HuH-7.5 (cell line): ENCODE results near the gene SLC25A45.

Source experiments
- DNase-seq: peaks from one replicate; pipeline ENCODE4 v3.0.0; 2011; ENCODE audit warnings: low spot score

The SLC25A45 gene

GRCh38 chr11:65382033-65382803, at the start of gene SLC25A45:
Gene SLC25A45 (minus strand): TSS chr11:65382646. CDS start chr11:65381951, 695 bp downstream.
- peak; percentile 40 for DNase-seq

- DNase-seq = no peak
Observed at GRCh38 chr11:65431451-65432099, 49.1 kb upstream of the SLC25A45 start.

GRCh38 chr11:65430406-65431217, 48.2 kb upstream of the SLC25A45 start:
- no peak for DNase-seq

- DNase-seq = no peak
Observed at GRCh38 chr11:65429724-65430405, 47.4 kb upstream of the SLC25A45 start.

GRCh38 chr11:65429068-65429681, 46.7 kb upstream of the SLC25A45 start:
- no peak for DNase-seq

GRCh38 chr11:65428578-65429067, 46.2 kb upstream of the SLC25A45 start:
- no peak for DNase-seq

- DNase-seq = no peak
Observed at GRCh38 chr11:65427691-65428577, 45.5 kb upstream of the SLC25A45 start.

- DNase-seq = no peak
Observed at GRCh38 chr11:65426839-65427690, 44.6 kb upstream of the SLC25A45 start.

- no peak for DNase-seq
Observed at GRCh38 chr11:65425971-65426838, 43.8 kb upstream of the SLC25A45 start.

GRCh38 chr11:65425105-65425970, 42.9 kb upstream of the SLC25A45 start:
- DNase-seq = no peak

- DNase-seq = no peak
Observed at GRCh38 chr11:65424205-65425104, 42.0 kb upstream of the SLC25A45 start.

GRCh38 chr11:65423516-65424204, 41.2 kb upstream of the SLC25A45 start:
- DNase-seq = no peak

- DNase-seq = peak; percentile 58
Observed at GRCh38 chr11:65422633-65423515, 40.4 kb upstream of the SLC25A45 start, which contains the start of gene NEAT1. Gene NEAT1 (plus strand): TSS chr11:65422798.

GRCh38 chr11:65421794-65422632, 39.6 kb upstream of the SLC25A45 start:
- peak; percentile 57 for DNase-seq
